SK-N-SH treated with all-trans-retinoic acid at 6 μM for 48 hours (cell line): ENCODE data around the gene CHRD.

ENCODE experiments used
- ATAC-seq: fragments of 200-7000 bp; cut with Tn5 transposase; 3 replicates; pipeline ENCODE4 v1.9.1; 2020; ENCODE audit warnings: mild to moderate bottlenecking, moderate library complexity
- ARNTL ChIP-seq: fragments of 450-650 bp; formaldehyde crosslinking; IDR thresholded peaks from 2 replicates; pipeline ENCODE4 v1.5.0; 2020; ENCODE audit warnings: low read depth, mild to moderate bottlenecking, moderate library complexity, borderline replicate concordance
- BACH2 ChIP-seq: fragments of 250-450 bp; sonication (Bioruptor Pico); IDR thresholded peaks from 2 replicates; pipeline ENCODE4 v1.9.0; 2021; ENCODE audit warnings: mild to moderate bottlenecking, borderline replicate concordance
- CREB5 ChIP-seq: fragments of 250-450 bp; sonication (Bioruptor Pico); IDR thresholded peaks from 2 replicates; pipeline ENCODE4 v1.5.1; 2020; ENCODE audit warnings: low read depth, mild to moderate bottlenecking, moderate library complexity
- CSDC2 ChIP-seq: fragments of 250-450 bp; sonication (Bioruptor Pico); IDR thresholded peaks from 2 replicates; pipeline ENCODE4 v1.5.0; 2020; ENCODE audit warnings: mild to moderate bottlenecking, moderate library complexity
- ESRRG ChIP-seq: fragments of 250-450 bp; sonication (Bioruptor Pico); IDR thresholded peaks from 2 replicates; pipeline ENCODE4 v1.6.1; 2021; ENCODE audit warnings: mild to moderate bottlenecking
- GLIS3 ChIP-seq: fragments of 250-450 bp; sonication (Bioruptor Pico); IDR thresholded peaks from 2 replicates; pipeline ENCODE4 v1.5.0; 2020; ENCODE audit warnings: mild to moderate bottlenecking, moderate library complexity
- ISL1 ChIP-seq: fragments of 250-450 bp; sonication (Bioruptor Pico); IDR thresholded peaks from 2 replicates; pipeline ENCODE4 v2.1.2; 2022; ENCODE audit warnings: mild to moderate bottlenecking, moderate library complexity
- OSR1 ChIP-seq: fragments of 250-450 bp; sonication (Bioruptor Pico); IDR thresholded peaks from 2 replicates; pipeline ENCODE4 v1.8.0; 2022; ENCODE audit warnings: moderate library complexity, mild to moderate bottlenecking, inconsistent platforms
- PATZ1 ChIP-seq: fragments of 250-450 bp; sonication (Bioruptor Pico); IDR thresholded peaks from 2 replicates; pipeline ENCODE4 v1.8.0; 2020; ENCODE audit warnings: mild to moderate bottlenecking, moderate library complexity, borderline replicate concordance
- POU6F1 ChIP-seq: fragments of 250-450 bp; sonication (Bioruptor Pico); IDR thresholded peaks from 2 replicates; pipeline ENCODE4 v1.8.0; 2021; ENCODE audit warnings: low read depth, mild to moderate bottlenecking, moderate library complexity, borderline replicate concordance
- PPARA ChIP-seq: fragments of 250-450 bp; sonication (Bioruptor Pico); IDR thresholded peaks from 2 replicates; pipeline ENCODE4 v1.5.0; 2020; ENCODE audit warnings: mild to moderate bottlenecking, borderline replicate concordance
- SNAI2 ChIP-seq: fragments of 250-450 bp; sonication (Bioruptor Pico); IDR thresholded peaks from 2 replicates; pipeline ENCODE4 v1.5.0; 2020; ENCODE audit warnings: mild to moderate bottlenecking, moderate library complexity
- TCF4 ChIP-seq: fragments of 250-450 bp; sonication (Bioruptor Pico); IDR thresholded peaks from 2 replicates; pipeline ENCODE4 v1.8.0; 2021; ENCODE audit warnings: mild to moderate bottlenecking, moderate library complexity, borderline replicate concordance
- TOX ChIP-seq: fragments of 250-450 bp; sonication (Bioruptor Pico); IDR thresholded peaks from 2 replicates; pipeline ENCODE4 v1.8.0; 2021; ENCODE audit warnings: mild to moderate bottlenecking, moderate library complexity, borderline replicate concordance
- TSHZ2 ChIP-seq: fragments of 250-450 bp; sonication (Bioruptor Pico); IDR thresholded peaks from 2 replicates; pipeline ENCODE4 v1.5.0; 2020; ENCODE audit warnings: mild to moderate bottlenecking, moderate library complexity
- ZC3H10 ChIP-seq: fragments of 250-450 bp; sonication (Bioruptor Pico); IDR thresholded peaks from 2 replicates; pipeline ENCODE4 v1.5.1; 2021; ENCODE audit warnings: mild to moderate bottlenecking, moderate library complexity
- ZFP30 ChIP-seq: fragments of 450-650 bp; formaldehyde crosslinking; IDR thresholded peaks from 2 replicates; pipeline ENCODE4 v1.5.0; 2022; ENCODE audit warnings: mild to moderate bottlenecking, moderate library complexity
- ZNF565 ChIP-seq: fragments of 450-650 bp; formaldehyde crosslinking; conservative IDR thresholded peaks from 2 replicates; pipeline ENCODE4 v1.5.0; 2020; ENCODE audit warnings: low read depth, mild to moderate bottlenecking, moderate library complexity
- ZNF70 ChIP-seq: fragments of 450-650 bp; formaldehyde crosslinking; IDR thresholded peaks from 2 replicates; pipeline ENCODE4 v1.5.0; 2020; ENCODE audit warnings: mild to moderate bottlenecking, moderate library complexity
- TF ChIP-seq, protein P1 (sequence below): fragments of 250-450 bp; sonication (Bioruptor Pico); IDR thresholded peaks from 2 replicates; pipeline ENCODE4 v1.5.1; 2021; ENCODE audit warnings: mild to moderate bottlenecking, moderate library complexity

CHRD gene

DNA sequence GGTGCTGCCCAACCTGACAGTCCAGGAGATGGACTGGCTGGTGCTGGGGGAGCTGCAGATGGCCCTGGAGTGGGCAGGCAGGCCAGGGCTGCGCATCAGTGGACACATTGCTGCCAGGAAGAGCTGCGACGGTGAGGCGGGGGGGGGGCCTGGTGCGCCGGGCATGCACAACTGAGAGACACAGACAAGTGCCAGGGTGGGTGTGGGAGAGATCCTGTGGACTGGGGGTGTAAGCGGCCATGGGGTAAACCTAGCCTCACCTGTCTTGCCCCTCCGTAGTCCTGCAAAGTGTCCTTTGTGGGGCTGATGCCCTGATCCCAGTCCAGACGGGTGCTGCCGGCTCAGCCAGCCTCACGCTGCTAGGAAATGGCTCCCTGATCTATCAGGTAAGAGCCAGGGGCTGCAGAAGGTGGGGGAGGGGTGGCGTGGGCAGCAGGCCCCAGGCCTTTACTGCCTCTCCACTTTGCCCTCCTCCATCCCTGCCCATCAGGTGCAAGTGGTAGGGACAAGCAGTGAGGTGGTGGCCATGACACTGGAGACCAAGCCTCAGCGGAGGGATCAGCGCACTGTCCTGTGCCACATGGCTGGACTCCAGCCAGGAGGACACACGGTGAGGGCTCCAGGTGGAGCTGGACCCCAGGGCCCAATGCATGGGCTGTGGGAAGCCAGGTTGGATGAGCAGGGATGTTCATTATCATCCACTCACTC lies 3.3 kb downstream of the CHRD start:
- TF ChIP-seq TSHZ2 (CRISPR knock-in tag) (no peak), BACH2 (CRISPR knock-in tag) (no peak), ZNF565 (CRISPR knock-in tag) (no peak), OSR1 (CRISPR knock-in tag) (no peak), ISL1 (CRISPR knock-in tag) (no peak), POU6F1 (CRISPR knock-in tag) (no peak), ZNF70 (CRISPR knock-in tag) (no peak), ARNTL (CRISPR knock-in tag) (no peak), PATZ1 (CRISPR knock-in tag) (no peak), GLIS3 (CRISPR knock-in tag) (no peak), ZFP30 (CRISPR knock-in tag) (no peak), ESRRG (no peak), TOX (CRISPR knock-in tag) (no peak), TCF4 (CRISPR knock-in tag) (no peak), CREB5 (no peak), PPARA (CRISPR knock-in tag) (no peak)
- TF ChIP-seq, protein P1, sequence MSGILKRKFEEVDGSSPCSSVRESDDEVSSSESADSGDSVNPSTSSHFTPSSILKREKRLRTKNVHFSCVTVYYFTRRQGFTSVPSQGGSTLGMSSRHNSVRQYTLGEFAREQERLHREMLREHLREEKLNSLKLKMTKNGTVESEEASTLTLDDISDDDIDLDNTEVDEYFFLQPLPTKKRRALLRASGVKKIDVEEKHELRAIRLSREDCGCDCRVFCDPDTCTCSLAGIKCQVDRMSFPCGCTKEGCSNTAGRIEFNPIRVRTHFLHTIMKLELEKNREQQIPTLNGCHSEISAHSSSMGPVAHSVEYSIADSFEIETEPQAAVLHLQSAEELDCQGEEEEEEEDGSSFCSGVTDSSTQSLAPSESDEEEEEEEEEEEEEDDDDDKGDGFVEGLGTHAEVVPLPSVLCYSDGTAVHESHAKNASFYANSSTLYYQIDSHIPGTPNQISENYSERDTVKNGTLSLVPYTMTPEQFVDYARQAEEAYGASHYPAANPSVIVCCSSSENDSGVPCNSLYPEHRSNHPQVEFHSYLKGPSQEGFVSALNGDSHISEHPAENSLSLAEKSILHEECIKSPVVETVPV = no peak
- ATAC-seq = no peak

GRCh38 chr3:184384342-184384741 lies 4.5 kb downstream of the CHRD start:
- TF ChIP-seq CSDC2 (CRISPR knock-in tag) = no peak
- no peak for TF ChIP-seq ZFP30 (CRISPR knock-in tag)
- no peak for TF ChIP-seq PATZ1 (CRISPR knock-in tag)
- TF ChIP-seq TOX (CRISPR knock-in tag) = no peak
- no peak for TF ChIP-seq PPARA (CRISPR knock-in tag)
- no peak for TF ChIP-seq SNAI2 (CRISPR knock-in tag)
- TF ChIP-seq TCF4 (CRISPR knock-in tag) = no peak
- no peak for TF ChIP-seq ARNTL (CRISPR knock-in tag)
- TF ChIP-seq ZC3H10 (CRISPR knock-in tag) = no peak
- no peak for TF ChIP-seq ZNF70 (CRISPR knock-in tag)
- TF ChIP-seq GLIS3 (CRISPR knock-in tag) = no peak
- no peak for ATAC-seq
